ENCODE data around the gene MYL6B.

DNA sequence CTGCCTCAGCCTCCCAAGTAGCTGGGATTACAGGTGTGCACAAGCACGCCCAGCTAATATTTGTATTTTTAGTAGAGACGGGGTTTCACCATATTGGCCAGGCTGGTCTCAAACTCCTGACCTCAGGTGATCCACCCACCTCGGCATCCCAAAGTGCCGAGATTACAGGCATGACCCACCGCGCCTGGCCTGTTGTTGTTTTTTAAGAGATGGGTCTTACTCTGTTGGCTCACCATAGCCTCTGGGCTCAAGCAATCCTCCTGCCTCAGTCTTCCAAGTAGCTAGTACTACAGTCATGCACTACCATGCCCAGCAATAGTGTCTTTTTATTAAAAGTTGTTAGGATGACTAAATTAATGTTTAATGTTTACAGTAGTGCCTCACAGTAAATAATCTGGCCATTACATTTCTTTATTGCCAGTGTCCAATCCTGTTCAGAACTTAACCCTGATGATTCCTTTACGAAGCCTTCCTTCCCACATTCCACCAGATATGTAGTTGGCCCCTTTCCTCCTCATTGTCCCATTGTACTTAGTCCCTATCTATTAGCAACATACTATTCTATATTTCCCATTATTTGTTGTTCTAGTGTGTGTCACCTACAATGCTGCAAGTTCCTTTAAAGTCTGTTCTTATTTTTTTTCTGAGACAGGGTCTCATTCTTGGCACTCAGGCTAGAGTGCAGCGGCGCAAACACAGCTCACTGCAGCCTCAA is 45.7 kb downstream of the MYL6B start:
- TF ChIP-seq, protein P1, sequence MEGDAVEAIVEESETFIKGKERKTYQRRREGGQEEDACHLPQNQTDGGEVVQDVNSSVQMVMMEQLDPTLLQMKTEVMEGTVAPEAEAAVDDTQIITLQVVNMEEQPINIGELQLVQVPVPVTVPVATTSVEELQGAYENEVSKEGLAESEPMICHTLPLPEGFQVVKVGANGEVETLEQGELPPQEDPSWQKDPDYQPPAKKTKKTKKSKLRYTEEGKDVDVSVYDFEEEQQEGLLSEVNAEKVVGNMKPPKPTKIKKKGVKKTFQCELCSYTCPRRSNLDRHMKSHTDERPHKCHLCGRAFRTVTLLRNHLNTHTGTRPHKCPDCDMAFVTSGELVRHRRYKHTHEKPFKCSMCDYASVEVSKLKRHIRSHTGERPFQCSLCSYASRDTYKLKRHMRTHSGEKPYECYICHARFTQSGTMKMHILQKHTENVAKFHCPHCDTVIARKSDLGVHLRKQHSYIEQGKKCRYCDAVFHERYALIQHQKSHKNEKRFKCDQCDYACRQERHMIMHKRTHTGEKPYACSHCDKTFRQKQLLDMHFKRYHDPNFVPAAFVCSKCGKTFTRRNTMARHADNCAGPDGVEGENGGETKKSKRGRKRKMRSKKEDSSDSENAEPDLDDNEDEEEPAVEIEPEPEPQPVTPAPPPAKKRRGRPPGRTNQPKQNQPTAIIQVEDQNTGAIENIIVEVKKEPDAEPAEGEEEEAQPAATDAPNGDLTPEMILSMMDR (IDR thresholded peaks at IDR 0.05): no peak
- no peak for TF ChIP-seq POLR2A (IDR thresholded peaks at IDR 0.05)

Data from thyroid gland (tissue), 4 donors.